NT2/D1 (cell line): ENCODE data around the gene PFKP.

Experiments used
- DNase-seq: peaks from one replicate; pipeline ENCODE4 v3.0.0-alpha.2; 2011; ENCODE audit warnings: low read depth, low spot score
- H3K27me3 ChIP-seq: 2 replicates; pipeline ENCODE4 v1.6.0; 2011; ENCODE audit warnings: mild to moderate bottlenecking; ENCODE audit not compliant: insufficient read length, insufficient read depth
- H3K36me3 ChIP-seq: 2 replicates; pipeline ENCODE4 v1.6.1; 2011; ENCODE audit warnings: mild to moderate bottlenecking, low read length, mixed read lengths; ENCODE audit not compliant: insufficient read depth, insufficient read length
- H3K4me1 ChIP-seq: 2 replicates; pipeline ENCODE4 v1.5.1; 2011; ENCODE audit not compliant: insufficient read depth, insufficient read length
- H3K4me3 ChIP-seq: 2 replicates; pipeline ENCODE4 v1.5.1; 2011; ENCODE audit warnings: low read depth; ENCODE audit not compliant: insufficient read length
- H3K9ac ChIP-seq: 2 replicates; pipeline ENCODE4 v1.6.0; 2011; ENCODE audit warnings: low read depth; ENCODE audit not compliant: insufficient read length
- H3K9me3 ChIP-seq: 2 replicates; pipeline ENCODE4 v1.5.1; 2011; ENCODE audit warnings: mild to moderate bottlenecking, low read length; ENCODE audit not compliant: insufficient read depth
- SUZ12 ChIP-seq: IDR thresholded peaks from 2 replicates; pipeline ENCODE4 v1.6.1; 2011; ENCODE audit not compliant: insufficient read length, insufficient read depth; ENCODE audit errors: extremely low read depth
- YY1 ChIP-seq: IDR thresholded peaks from 2 replicates; pipeline ENCODE4 v1.6.1; 2011; ENCODE audit not compliant: insufficient read length, insufficient read depth
- ZNF274 ChIP-seq: IDR thresholded peaks from 2 replicates; pipeline ENCODE4 v1.6.1; 2011; ENCODE audit warnings: mild to moderate bottlenecking, low read depth, low read length

Gene PFKP

GRCh38 chr10:3077940-3078630, 10.7 kb downstream of the PFKP start:
- no peaks in the 10 kb centered on the region for H3K27me3 ChIP-seq
- no peaks in the 10 kb centered on the region for H3K9me3 ChIP-seq
- peak overlapping the region; percentile 45 for H3K9ac ChIP-seq
- H3K4me1 ChIP-seq, result peaks cover 13% of the 10 kb centered on the region
- TF ChIP-seq YY1 (no peak), ZNF274 (no peak), SUZ12 (no peak)
- DNase-seq, result no peak
- peaks cover 51% of the 10 kb centered on the region for H3K36me3 ChIP-seq
- H3K4me3 ChIP-seq, result no peak overlapping the region

GRCh38 chr10:3081383-3081981, 14.1 kb downstream of the PFKP start:
- Histone ChIP-seq H3K4me1 (peaks cover 6% of the 10 kb centered on the region), H3K9me3 (no peaks in the 10 kb centered on the region), H3K27me3 (no peaks in the 10 kb centered on the region), H3K36me3 (peaks cover 52% of the 10 kb centered on the region), H3K9ac (no peak overlapping the region), H3K4me3 (no peak overlapping the region)
- TF ChIP-seq YY1 (no peak), ZNF274 (no peak), SUZ12 (no peak)
- DNase-seq, result no peak

- DNase-seq, result no peak
- Histone ChIP-seq H3K9me3 (no peaks in the 10 kb centered on the region), H3K36me3 (peaks cover 50% of the 10 kb centered on the region), H3K9ac (no peak overlapping the region), H3K4me3 (no peak overlapping the region), H3K4me1 (peaks cover 6% of the 10 kb centered on the region), H3K27me3 (no peaks in the 10 kb centered on the region)
- no peak for TF ChIP-seq SUZ12
- no peak for TF ChIP-seq YY1
These were observed 14.9 kb downstream of the PFKP start for GRCh38 chr10:3082290-3082689.

- peaks cover 5% of the 10 kb centered on the region for H3K4me1 ChIP-seq
- DNase-seq, result no peak
- H3K4me3 ChIP-seq, result no peak overlapping the region
- no peaks in the 10 kb centered on the region for H3K27me3 ChIP-seq
- TF ChIP-seq ZNF274, result no peak
- TF ChIP-seq YY1, result no peak
- no peak for TF ChIP-seq SUZ12
- peaks cover 46% of the 10 kb centered on the region for H3K36me3 ChIP-seq
- no peak overlapping the region for H3K9ac ChIP-seq
- no peaks in the 10 kb centered on the region for H3K9me3 ChIP-seq
These were observed 18.6 kb downstream of the PFKP start for GRCh38 chr10:3085785-3086567.

GRCh38 chr10:3090388-3090787, 23.0 kb downstream of the PFKP start:
- peaks cover 3% of the 10 kb centered on the region for H3K4me1 ChIP-seq
- H3K27me3 ChIP-seq, result no peaks in the 10 kb centered on the region
- TF ChIP-seq SUZ12 (no peak), ZNF274 (no peak), YY1 (no peak)
- no peaks in the 10 kb centered on the region for H3K9me3 ChIP-seq
- no peak for DNase-seq
- no peak overlapping the region for H3K4me3 ChIP-seq
- no peak overlapping the region for H3K9ac ChIP-seq
- peaks cover 34% of the 10 kb centered on the region for H3K36me3 ChIP-seq

GRCh38 chr10:3090914-3091787, 23.8 kb downstream of the PFKP start:
- H3K4me3 ChIP-seq, result no peak overlapping the region
- H3K36me3 ChIP-seq, result peaks cover 31% of the 10 kb centered on the region
- no peak for DNase-seq
- TF ChIP-seq ZNF274 (no peak), SUZ12 (no peak), YY1 (no peak)
- H3K27me3 ChIP-seq, result no peaks in the 10 kb centered on the region
- no peaks in the 10 kb centered on the region for H3K9me3 ChIP-seq
- no peak overlapping the region for H3K9ac ChIP-seq
- peaks cover 3% of the 10 kb centered on the region for H3K4me1 ChIP-seq
